GM19468 (cell line): ENCODE results near the gene INPP5F.

Experiments used
- ATAC-seq: cut with Tn5 transposase; IDR thresholded peaks from one replicate; pipeline ENCODE4 v1.9.1; 2021; ENCODE audit warnings: mild to moderate bottlenecking, moderate library complexity, moderate number of reproducible peaks; ENCODE audit not compliant: unreplicated experiment; ENCODE audit errors: extremely low read depth

The INPP5F gene

GRCh38 chr10:119807960-119808697, 82.3 kb downstream of the INPP5F start:
- ATAC-seq, result no peak

GRCh38 chr10:119811122-119811521, 85.3 kb downstream of the INPP5F start:
- ATAC-seq, result no peak

- ATAC-seq, result no peak
Measured at GRCh38 chr10:119812684-119813083, 86.8 kb downstream of the INPP5F start.

- no peak for ATAC-seq
Measured at GRCh38 chr10:119815671-119816070, 89.8 kb downstream of the INPP5F start.

GRCh38 chr10:119817991-119818888, 92.4 kb downstream of the INPP5F start:
- no peak for ATAC-seq

- ATAC-seq, result no peak
Measured at GRCh38 chr10:119818889-119819270, 93.0 kb downstream of the INPP5F start.

GRCh38 chr10:119821182-119821581, 95.3 kb downstream of the INPP5F start:
- ATAC-seq, result no peak

- ATAC-seq, result no peak
Measured at GRCh38 chr10:119824299-119824698, 98.4 kb downstream of the INPP5F start.

GRCh38 chr10:119826771-119827170, 100.9 kb downstream of the INPP5F start:
- ATAC-seq, result no peak

- ATAC-seq, result no peak
Measured at GRCh38 chr10:119827430-119827829, 101.6 kb downstream of the INPP5F start.

GRCh38 chr10:119829429-119829828, 103.6 kb downstream of the INPP5F start:
- ATAC-seq, result no peak

- ATAC-seq, result no peak
Measured at GRCh38 chr10:119830851-119831250, 105.0 kb downstream of the INPP5F start.

- no peak for ATAC-seq
Measured at GRCh38 chr10:119831656-119832055, 105.8 kb downstream of the INPP5F start.

- ATAC-seq, result no peak
Measured at GRCh38 chr10:119832951-119833350, 107.1 kb downstream of the INPP5F start.

- no peak for ATAC-seq
Measured at GRCh38 chr10:119834188-119834587, 108.3 kb downstream of the INPP5F start.

- ATAC-seq, result no peak
Measured at GRCh38 chr10:119845656-119846055, 119.8 kb downstream of the INPP5F start.

- no peak for ATAC-seq
Measured at GRCh38 chr10:119849031-119849789, 123.4 kb downstream of the INPP5F start.

GRCh38 chr10:119849944-119850343, 124.1 kb downstream of the INPP5F start:
- no peak for ATAC-seq

- no peak for ATAC-seq
Measured at GRCh38 chr10:119852277-119852676, 126.4 kb downstream of the INPP5F start.

- ATAC-seq, result no peak
Measured at GRCh38 chr10:119852822-119853221, 127.0 kb downstream of the INPP5F start.

- no peak for ATAC-seq
Measured at GRCh38 chr10:119853574-119853973, 127.7 kb downstream of the INPP5F start.
